K562 (cell line): Measurements from ENCODE around the gene C13orf46. TPM values are rescaled to one million over a fixed set of nuclear protein-coding genes. Genes with fewer than 3 reads are reported as not detected.

Experiments used
- ATAC-seq: fragments of 200-7000 bp; cut with Tn5 transposase; 3 replicates; pipeline ENCODE4 v1.9.1; 2020; ENCODE audit warnings: moderate library complexity
- BruUV-seq: library from RNA; stranded (reverse); fragments of 400-500 nt; replicated peaks from 2 replicates; lab custom pipeline; 2021; lab: Mats Ljungman, UMichigan
- CTCF ChIA-PET: fragments of 300-600 bp; formaldehyde crosslinking; extraction: SDS; loops from one replicate; lab custom pipeline; 2021; ENCODE audit warnings: low intra/inter-chr PET ratio; lab: Yijun Ruan, JAX
- POLR2A ChIA-PET: fragments of 300-600, 350-650 bp; sonication (Branson Sonifier 250); formaldehyde crosslinking; extraction: SDS; loops from one replicate; lab custom pipeline; 2021; ENCODE audit warnings: antibody characterized with exemption, inconsistent platforms; lab: Yijun Ruan, JAX
- DNase-seq, 4 experiments: peaks; one replicate each; pipeline versions ENCODE4 v3.0.0 to v3.0.0-alpha.2; 2011 to 2018; ENCODE audit warnings: low spot score in 3 of 4, mixed read lengths in 3 of 4; ENCODE audit errors: extremely low read depth in 1 of 4
- FAIRE-seq: peaks from 2 replicates; lab custom pipeline; 2011; peaks lifted over from hg19 to GRCh38; lab: Jason Lieb, UNC
- H2AFZ ChIP-seq: 2 replicates; pipeline ENCODE4 v1.6.0; 2011; ENCODE audit warnings: low read depth, low read length, control low read depth, inconsistent platforms
- H3K27ac ChIP-seq: fragments of 200-600 bp; 3 replicates; pipeline ENCODE4 v1.8.0; 2011; ENCODE audit warnings: low read depth, mild to moderate bottlenecking, control low read depth, inconsistent platforms, low read length, moderate library complexity, mixed read lengths; ENCODE audit errors: extremely low read depth
- H3K27me3 ChIP-seq, 2 experiments: fragments of 300-600 bp in 1 of 2; 2 replicates in 1 of 2; 3 replicates in 1 of 2; pipeline versions ENCODE4 v1.6.0 to v1.8.0; 2011; ENCODE audit warnings: inconsistent platforms in 2 of 2, low read length in 2 of 2, mild to moderate bottlenecking in 1 of 2, mixed read lengths in 1 of 2, moderate library complexity in 1 of 2; ENCODE audit not compliant: control insufficient read depth in 2 of 2, insufficient read depth in 2 of 2
- H3K36me3 ChIP-seq: fragments of 300-600 bp; 3 replicates; pipeline ENCODE4 v1.8.0; 2011; ENCODE audit warnings: mild to moderate bottlenecking, low read length, inconsistent platforms; ENCODE audit not compliant: control insufficient read depth, insufficient read depth
- H3K4me1 ChIP-seq, 2 experiments: fragments of 200-600 bp in 1 of 2; replicated peaks in 1 of 2; 2 replicates in 1 of 2; 3 replicates in 1 of 2; pipeline versions ENCODE4 v1.5.1 to v1.8.0; 2011; ENCODE audit warnings: inconsistent platforms in 2 of 2, low read length in 2 of 2, mild to moderate bottlenecking in 1 of 2, mixed read lengths in 1 of 2, moderate library complexity in 1 of 2; ENCODE audit not compliant: control insufficient read depth in 2 of 2, insufficient read depth in 2 of 2
- H3K4me2 ChIP-seq: 2 replicates; pipeline ENCODE4 v1.6.1; 2011; ENCODE audit warnings: low read length, control low read depth, inconsistent platforms, mixed read lengths; ENCODE audit not compliant: insufficient read depth
- H3K4me3 ChIP-seq: fragments of 200-600 bp; sonication (generic), shearing (Covaris generic); 2 replicates; pipeline ENCODE4 v1.5.1; 2016; ENCODE audit warnings: control low read depth, inconsistent platforms
- H3K79me2 ChIP-seq: fragments of 200-600 bp; 3 replicates; pipeline ENCODE4 v1.8.0; 2011; ENCODE audit warnings: low read length, inconsistent platforms; ENCODE audit not compliant: control insufficient read depth, insufficient read depth
- H3K9ac ChIP-seq, 2 experiments: 2 replicates each; pipeline versions ENCODE4 v1.6.0 to v1.6.1; 2011; ENCODE audit warnings: low read depth in 2 of 2, low read length in 2 of 2, control low read depth in 1 of 2, inconsistent platforms in 1 of 2, mild to moderate bottlenecking in 1 of 2, mixed read lengths in 1 of 2; ENCODE audit not compliant: insufficient read depth in 1 of 2
- H3K9me1 ChIP-seq: one replicate; pipeline ENCODE4 v1.6.0; 2011; ENCODE audit warnings: inconsistent platforms, mild to moderate bottlenecking, low read length, moderate library complexity; ENCODE audit not compliant: control insufficient read depth, insufficient read depth
- H3K9me3 ChIP-seq: replicated peaks from 2 replicates; pipeline ENCODE4 v1.5.1; 2011; ENCODE audit warnings: low read depth, low read length, inconsistent platforms; ENCODE audit not compliant: control insufficient read depth, insufficient read depth
- H4K20me1 ChIP-seq: replicated peaks from 2 replicates; pipeline ENCODE4 v1.6.1; 2011; ENCODE audit warnings: low read length, inconsistent platforms, mixed read lengths; ENCODE audit not compliant: control insufficient read depth, insufficient read depth
- C11orf30 ChIP-seq: fragments of 450-650 bp; IDR thresholded peaks from 2 replicates; pipeline ENCODE4 v1.6.1; 2016; ENCODE audit warnings: low read depth, mild to moderate bottlenecking
- CREB3 ChIP-seq: fragments of 450-650 bp; conservative IDR thresholded peaks from 2 replicates; pipeline ENCODE4 v1.6.1; 2016; ENCODE audit warnings: missing genetic modification characterization, low read depth, mild to moderate bottlenecking, missing compliant biosample characterization, moderate library complexity
- FOSL1 ChIP-seq: fragments of 200-800 bp; sonication (Bioruptor generic); conservative IDR thresholded peaks from 2 replicates; pipeline ENCODE4 v1.6.1; 2016; ENCODE audit warnings: missing genetic modification characterization, missing compliant biosample characterization
- FOXJ2 ChIP-seq: fragments of 200-800 bp; sonication (Bioruptor generic); IDR thresholded peaks from 2 replicates; pipeline ENCODE4 v1.6.1; 2016; ENCODE audit warnings: missing genetic modification characterization, missing compliant biosample characterization
- KDM2B ChIP-seq: fragments of 250-450 bp; sonication (Bioruptor Pico); IDR thresholded peaks from 2 replicates; pipeline ENCODE4 v1.8.0; 2021; ENCODE audit warnings: mild to moderate bottlenecking, moderate library complexity
- NBN ChIP-seq: fragments of 450-650 bp; IDR thresholded peaks from 2 replicates; pipeline ENCODE4 v1.6.1; 2016; ENCODE audit warnings: low read depth, mild to moderate bottlenecking
- NONO ChIP-seq, 2 experiments: fragments of 200-400 bp in 1 of 2; fragments of 450-650 bp in 1 of 2; formaldehyde crosslinking in 1 of 2; IDR thresholded peaks; 2 replicates each; pipeline ENCODE4 v1.6.1; 2017; ENCODE audit warnings: low read depth in 2 of 2, mild to moderate bottlenecking in 2 of 2, moderate library complexity in 2 of 2, low read length in 1 of 2
- SMAD1 ChIP-seq: fragments of 150-350 bp; IDR thresholded peaks from 2 replicates; pipeline ENCODE4 v1.6.1; 2014; ENCODE audit warnings: low read length, low read depth; ENCODE audit not compliant: partially characterized antibody
- ZBTB9 ChIP-seq: fragments of 450-650 bp; formaldehyde crosslinking; IDR thresholded peaks from 2 replicates; pipeline ENCODE4 v1.4.0; 2020; ENCODE audit warnings: mild to moderate bottlenecking, moderate library complexity
- ZFP36 ChIP-seq: fragments of 150-350 bp; IDR thresholded peaks from 2 replicates; pipeline ENCODE4 v1.6.1; 2018; ENCODE audit warnings: low read length, low read depth; ENCODE audit not compliant: partially characterized antibody
- ZNF175 ChIP-seq: fragments of 200-800 bp; sonication (Bioruptor generic); IDR thresholded peaks from 2 replicates; pipeline ENCODE4 v1.6.1; 2016; ENCODE audit warnings: low read depth, mild to moderate bottlenecking, missing genetic modification characterization, missing compliant biosample characterization
- ZNF23 ChIP-seq: fragments of 250-450 bp; sonication (Bioruptor Pico); IDR thresholded peaks from 2 replicates; pipeline ENCODE4 v1.4.0; 2020; ENCODE audit warnings: mild to moderate bottlenecking
- WGBS: fragments of 100-300 bp; shearing (Covaris generic); methylation state at CpG from one replicate; pipeline ENCODE4 v1.1.6; 2016; ENCODE audit warnings: low coverage, mixed read lengths; ENCODE audit not compliant: insufficient coverage; ENCODE audit errors: missing lambda C conversion rate; 5-methylcytosine and 5-hydroxymethylcytosine counted together
- in situ Hi-C: fragments of 300-500 bp; cut with MboI; formaldehyde crosslinking; loops from 4 replicates; pipeline ENCODE4 v1.15.0; 2018; ENCODE audit warnings: inconsistent platforms, mixed read lengths
- intact Hi-C: fragments of 100-400 bp; cut with micrococcal nuclease; formaldehyde crosslinking; loops from 2 replicates; pipeline ENCODE4 v1.14.2; 2022
- polyA plus RNA-seq, 8 experiments: library from polyadenylated mRNA; depleted of rRNA in 4 of 8; stranded (reverse) in 5 of 8; unstranded in 3 of 8; fragments of >200 nt; fragmentation: Nextera tagmentation in 2 of 8; fragmentation: Illumina TruSeq in 1 of 8; extraction: Ambion mirVana in 2 of 8; extraction: Trizol in 1 of 8; gene quantifications; 2 replicates each; pipeline versions ENCODE4 v1.2.1 to v1.2.3, GENCODE V29; 2011 to 2014; ENCODE audit warnings: inconsistent platforms in 1 of 8, missing spikeins in 1 of 8
- total RNA-seq, 7 experiments: library from RNA; depleted of rRNA in 6 of 7; stranded (reverse); fragments of >200 nt in 6 of 7; fragmentation: Illumina TruSeq in 2 of 7; extraction: Trizol in 2 of 7; gene quantifications; 2 replicates each; pipeline versions ENCODE4 v1.2.1 to v1.2.3, GENCODE V29; 2011 to 2021; ENCODE audit warnings: low replicate concordance in 1 of 7
- TF ChIP-seq, protein P1 (sequence below): fragments of 450-650 bp; IDR thresholded peaks from 2 replicates; pipeline ENCODE4 v1.6.1; 2017; ENCODE audit warnings: antibody characterized with exemption, mild to moderate bottlenecking

Gene C13orf46
- total and polyA plus RNA-seq, 9 of the 15 experiments (the other 6 are each of a cell fraction or from before 2014, with no cell fraction given) = 0.04 to 0.24 (median 0.05) TPM; not detected in 4

DNA sequence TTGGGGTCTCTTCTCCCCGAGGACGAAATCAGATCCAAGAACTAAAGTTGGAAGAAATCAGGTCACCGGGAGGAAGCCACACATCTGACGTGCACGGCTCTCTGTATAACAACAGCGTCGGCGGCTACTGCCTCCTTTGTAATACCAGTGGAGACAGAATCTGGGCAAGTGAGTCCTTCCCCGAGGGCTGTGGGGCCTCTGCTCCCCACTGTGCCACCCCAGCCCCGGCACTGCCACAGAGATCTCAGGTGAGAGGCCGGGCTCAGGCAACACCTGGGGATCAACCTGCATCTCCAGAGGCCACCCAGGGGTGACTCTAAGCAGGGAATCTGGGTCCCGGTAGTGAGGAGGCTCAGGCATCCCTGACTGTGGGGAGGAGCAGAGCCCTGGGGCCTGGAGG, 33.7 kb upstream of the C13orf46 start (continued):
- TF ChIP-seq ZFP36 (no peak), C11orf30 (no peak), NONO (IDR thresholded peaks at IDR 0.05; ENCODE audit: low read depth in 2 of 2, low read length in 1 of 2) (no peak)

- ATAC-seq = peak; percentile 62
- 30% methylated on average over 12 of the region's 15 CpGs for WGBS
- TF ChIP-seq KDM2B (CRISPR knock-in tag) (no peak), ZNF23 (CRISPR knock-in tag) (no peak), CREB3 (0 out of 2 replicates have a peak, but pooled peaks have one; percentile 13), SMAD1 (peak; percentile 16), NBN (0 out of 2 replicates have a peak, but pooled peaks have one; percentile 10), ZNF175 (CRISPR knock-in tag) (0 out of 2 replicates have a peak, but pooled peaks have one; percentile 86), FOXJ2 (tag) (0 out of 2 replicates have a peak, but pooled peaks have one; percentile 11), ZFP36 (no peak), FOSL1 (tag) (peak; percentile 70), ZBTB9 (CRISPR knock-in tag) (0 out of 2 replicates have a peak, but pooled peaks have one; percentile 17)
- TF ChIP-seq, protein P1, sequence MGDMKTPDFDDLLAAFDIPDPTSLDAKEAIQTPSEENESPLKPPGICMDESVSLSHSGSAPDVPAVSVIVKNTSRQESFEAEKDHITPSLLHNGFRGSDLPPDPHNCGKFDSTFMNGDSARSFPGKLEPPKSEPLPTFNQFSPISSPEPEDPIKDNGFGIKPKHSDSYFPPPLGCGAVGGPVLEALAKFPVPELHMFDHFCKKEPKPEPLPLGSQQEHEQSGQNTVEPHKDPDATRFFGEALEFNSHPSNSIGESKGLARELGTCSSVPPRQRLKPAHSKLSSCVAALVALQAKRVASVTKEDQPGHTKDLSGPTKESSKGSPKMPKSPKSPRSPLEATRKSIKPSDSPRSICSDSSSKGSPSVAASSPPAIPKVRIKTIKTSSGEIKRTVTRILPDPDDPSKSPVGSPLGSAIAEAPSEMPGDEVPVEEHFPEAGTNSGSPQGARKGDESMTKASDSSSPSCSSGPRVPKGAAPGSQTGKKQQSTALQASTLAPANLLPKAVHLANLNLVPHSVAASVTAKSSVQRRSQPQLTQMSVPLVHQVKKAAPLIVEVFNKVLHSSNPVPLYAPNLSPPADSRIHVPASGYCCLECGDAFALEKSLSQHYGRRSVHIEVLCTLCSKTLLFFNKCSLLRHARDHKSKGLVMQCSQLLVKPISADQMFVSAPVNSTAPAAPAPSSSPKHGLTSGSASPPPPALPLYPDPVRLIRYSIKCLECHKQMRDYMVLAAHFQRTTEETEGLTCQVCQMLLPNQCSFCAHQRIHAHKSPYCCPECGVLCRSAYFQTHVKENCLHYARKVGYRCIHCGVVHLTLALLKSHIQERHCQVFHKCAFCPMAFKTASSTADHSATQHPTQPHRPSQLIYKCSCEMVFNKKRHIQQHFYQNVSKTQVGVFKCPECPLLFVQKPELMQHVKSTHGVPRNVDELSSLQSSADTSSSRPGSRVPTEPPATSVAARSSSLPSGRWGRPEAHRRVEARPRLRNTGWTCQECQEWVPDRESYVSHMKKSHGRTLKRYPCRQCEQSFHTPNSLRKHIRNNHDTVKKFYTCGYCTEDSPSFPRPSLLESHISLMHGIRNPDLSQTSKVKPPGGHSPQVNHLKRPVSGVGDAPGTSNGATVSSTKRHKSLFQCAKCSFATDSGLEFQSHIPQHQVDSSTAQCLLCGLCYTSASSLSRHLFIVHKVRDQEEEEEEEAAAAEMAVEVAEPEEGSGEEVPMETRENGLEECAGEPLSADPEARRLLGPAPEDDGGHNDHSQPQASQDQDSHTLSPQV = 0 out of 2 replicates have a peak, but pooled peaks have one; percentile 54
These were observed 31.4 kb upstream of the C13orf46 start for GRCh38 chr13:114005206-114005724.

More at GRCh38 chr13:114005206-114005724, 31.4 kb upstream of the C13orf46 start:
- Histone ChIP-seq H3K27me3 (no peaks in the 10 kb centered on the region), H3K36me3 (peaks cover 19% of the 10 kb centered on the region; the same call in 2 of the 3 replicates), H3K9me1 (no peaks in the 10 kb centered on the region), H3K27ac (peak overlapping the region; percentile 94; the same call in 2 of the 3 replicates), H4K20me1 (no peaks in the 10 kb centered on the region), H3K4me1 (peaks cover 8 to 32% of the 10 kb centered on the region in 2 experiments; a peak in 4 of 5 replicates), H3K4me2 (peak overlapping the region; percentile 87), H3K4me3 (peak overlapping the region; percentile 50; the same call in 1 of the 2 replicates), H2AFZ (peak overlapping the region; percentile 54; the same call in 1 of the 2 replicates), H3K79me2 (peaks cover 9% of the 10 kb centered on the region), H3K9ac (peak overlapping the region; percentile 3 to 79; a peak in 2 of 4 replicates), H3K9me3 (no peaks in the 10 kb centered on the region)
- intact Hi-C loops (no loop called here), in situ Hi-C loops (no loop called here)
- ChIA-PET POLR2A (interaction anchor here (1.2 kb wide), 1 partner anchor 9 kb away, joined by 3 read pairs; no protein-coding TSS in a partner anchor), CTCF (no interaction called here)
- FAIRE-seq (no peak), DNase-seq (peak in 3 of 4 experiments; percentile 11 to 33 (median 12))
- no TSS peak for BruUV-seq
